Measurements from ENCODE around the gene CXCR5.
A peak's percentile ranks its signal among the peaks of the same experiment; 100 is the strongest.

Gene CXCR5

GRCh38 chr11:118857385-118857784, 26.3 kb upstream of the CXCR5 start:
- Histone ChIP-seq H3K9ac (no peak overlapping the region), H3K36me3 (ENCODE audit: control insufficient read depth, insufficient read depth, low read length) (no peaks in the 10 kb centered on the region), H3K4me2 (ENCODE audit: low read length) (no peak overlapping the region), H3K79me2 (no peaks in the 10 kb centered on the region), H2AFZ (no peak overlapping the region), H3K4me1 (no peaks in the 10 kb centered on the region), H3K9me3 (ENCODE audit: control insufficient read depth, low read length) (no peaks in the 10 kb centered on the region), H3K27ac (no peak overlapping the region), H3K27me3 (ENCODE audit: control insufficient read depth, insufficient read depth, low read length) (no peaks in the 10 kb centered on the region), H3K4me3 (ENCODE audit: low read depth, low read length) (no peak overlapping the region)
- TF ChIP-seq CTCF (IDR thresholded peaks at IDR 0.05): no peak

GRCh38 chr11:118859973-118860372, 23.7 kb upstream of the CXCR5 start:
- H3K9me3 ChIP-seq (ENCODE audit: control insufficient read depth, low read length): no peaks in the 10 kb centered on the region
- no peaks in the 10 kb centered on the region for H3K27me3 ChIP-seq (ENCODE audit: control insufficient read depth, insufficient read depth, low read length)
- H3K79me2 ChIP-seq: no peaks in the 10 kb centered on the region
- no peak overlapping the region for H3K27ac ChIP-seq
- no peaks in the 10 kb centered on the region for H3K4me1 ChIP-seq
- H3K4me3 ChIP-seq (ENCODE audit: low read depth, low read length): no peak overlapping the region
- H2AFZ ChIP-seq: no peak overlapping the region
- no peaks in the 10 kb centered on the region for H3K36me3 ChIP-seq (ENCODE audit: control insufficient read depth, insufficient read depth, low read length)
- no peak for TF ChIP-seq CTCF (IDR thresholded peaks at IDR 0.05)
- no peak overlapping the region for H3K4me2 ChIP-seq (ENCODE audit: low read length)
- no peak overlapping the region for H3K9ac ChIP-seq

DNA sequence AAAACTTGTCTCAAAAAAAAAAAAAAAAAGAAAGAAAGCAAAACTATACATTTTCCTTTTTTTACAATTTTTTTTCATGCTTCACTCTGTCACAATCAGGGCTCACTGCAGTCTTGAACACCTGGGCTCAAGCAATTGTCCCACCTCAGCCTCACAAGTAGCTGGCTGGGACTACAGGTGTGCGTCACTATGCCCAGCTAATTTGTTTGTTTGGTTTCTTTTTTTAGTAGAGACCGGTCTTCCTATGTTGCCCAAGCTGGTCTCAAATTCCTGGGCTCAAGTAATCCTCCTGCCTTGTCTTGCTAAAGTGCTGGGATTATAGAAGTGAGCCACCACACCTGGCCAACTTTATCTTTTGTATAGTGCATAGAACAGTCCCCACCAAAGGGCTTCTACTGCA, 15.0 kb upstream of the CXCR5 start:
- no peak overlapping the region for H3K4me3 ChIP-seq (ENCODE audit: low read depth, low read length)
- H3K27me3 ChIP-seq (ENCODE audit: control insufficient read depth, insufficient read depth, low read length): no peaks in the 10 kb centered on the region
- H3K27ac ChIP-seq: no peak overlapping the region
- no peaks in the 10 kb centered on the region for H3K36me3 ChIP-seq (ENCODE audit: control insufficient read depth, insufficient read depth, low read length)
- peaks cover 7% of the 10 kb centered on the region for H3K4me1 ChIP-seq
- H2AFZ ChIP-seq: no peak overlapping the region
- H3K4me2 ChIP-seq (ENCODE audit: low read length): no peak overlapping the region
- H3K79me2 ChIP-seq: no peaks in the 10 kb centered on the region
- no peaks in the 10 kb centered on the region for H3K9me3 ChIP-seq (ENCODE audit: control insufficient read depth, low read length)
- TF ChIP-seq CTCF (IDR thresholded peaks at IDR 0.05): no peak
- H3K9ac ChIP-seq: no peak overlapping the region

DNA sequence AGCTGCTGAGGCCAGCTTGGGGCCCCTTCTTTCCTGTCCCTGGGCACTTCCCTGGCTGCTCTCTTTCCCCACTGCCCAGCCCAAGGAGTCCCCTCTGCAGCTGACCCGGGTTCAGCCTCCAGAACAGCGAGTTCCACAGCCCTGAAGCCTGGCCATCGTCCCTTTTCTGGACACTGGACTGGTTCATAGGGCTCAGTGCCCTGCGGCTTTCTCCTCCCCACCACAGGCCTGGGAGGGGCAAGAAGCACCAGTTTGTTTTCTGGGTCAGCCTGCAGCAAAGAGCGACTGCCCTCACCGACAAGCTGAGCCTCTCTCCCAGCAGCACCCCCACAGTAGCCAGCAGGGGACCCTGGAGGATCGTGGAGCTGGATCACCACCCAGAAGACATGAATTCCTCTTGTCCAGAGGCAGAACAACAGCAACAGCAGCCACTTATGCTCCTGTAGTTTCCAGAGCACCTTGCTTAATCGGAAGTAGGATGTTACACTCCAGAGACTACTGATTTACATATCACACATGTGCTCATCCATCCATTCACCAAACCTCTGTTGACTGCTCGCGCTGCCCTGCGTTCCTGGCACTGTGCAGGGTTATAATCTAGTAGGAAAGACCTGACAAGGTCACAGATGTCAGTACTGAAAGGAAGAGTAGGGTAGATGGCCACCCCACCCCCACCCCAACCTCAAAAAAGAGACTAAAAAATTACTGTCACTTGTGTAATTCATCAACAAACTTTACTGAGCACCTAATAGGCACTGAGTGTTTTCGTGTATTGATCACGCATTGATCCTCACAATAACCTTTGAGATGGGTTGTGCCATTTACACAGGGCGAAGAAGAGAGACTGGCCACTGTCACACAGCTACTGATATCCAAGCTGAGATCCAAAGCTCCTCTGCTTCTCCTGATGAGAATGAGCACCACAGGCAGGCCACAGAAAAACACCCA, 13.0 kb upstream of the CXCR5 start:
- H3K27me3 ChIP-seq (ENCODE audit: control insufficient read depth, insufficient read depth, low read length): no peaks in the 10 kb centered on the region
- H3K4me2 ChIP-seq (ENCODE audit: low read length): peak overlapping the region; percentile 2
- H3K4me3 ChIP-seq (ENCODE audit: low read depth, low read length): no peak overlapping the region
- H3K9ac ChIP-seq: no peak overlapping the region
- peaks cover 7% of the 10 kb centered on the region for H3K4me1 ChIP-seq
- H3K9me3 ChIP-seq (ENCODE audit: control insufficient read depth, low read length): no peaks in the 10 kb centered on the region
- no peaks in the 10 kb centered on the region for H3K36me3 ChIP-seq (ENCODE audit: control insufficient read depth, insufficient read depth, low read length)
- peak overlapping the region; percentile 70 for H3K27ac ChIP-seq
- H3K79me2 ChIP-seq: no peaks in the 10 kb centered on the region
- peak overlapping the region; percentile 79 for H2AFZ ChIP-seq
- TF ChIP-seq CTCF (IDR thresholded peaks at IDR 0.05): peak; percentile 11

Data from parathyroid adenoma (tissue), 2 donors.